Measurements from ENCODE around the gene RAB8A.

Gene RAB8A

GRCh38 chr19:16154557-16154956 lies 42.9 kb downstream of the RAB8A start:
- H3K4me3 ChIP-seq (replicated peaks in 1 of 2; ENCODE audit: low read depth in 2 of 2, low read length in 2 of 2), result no peak overlapping the region
- no peak for DNase-seq (ENCODE audit: low read depth in 2 of 2)

GRCh38 chr19:16155128-16155527 lies 43.4 kb downstream of the RAB8A start:
- H3K4me3 ChIP-seq (replicated peaks in 1 of 2; ENCODE audit: low read depth in 2 of 2, low read length in 2 of 2), result no peak overlapping the region
- DNase-seq (ENCODE audit: low read depth in 2 of 2), result no peak
- TF ChIP-seq CTCF (IDR thresholded peaks at IDR 0.05; ENCODE audit: low read depth, low read length), result no peak

More at GRCh38 chr19:16154557-16154956, 42.9 kb downstream of the RAB8A start:
- TF ChIP-seq CTCF (IDR thresholded peaks at IDR 0.05; ENCODE audit: low read depth, low read length), result no peak

- TF ChIP-seq CTCF (IDR thresholded peaks at IDR 0.05; ENCODE audit: low read depth, low read length), result no peak
- no peak overlapping the region for H3K4me3 ChIP-seq (replicated peaks in 1 of 2; ENCODE audit: low read depth in 2 of 2, low read length in 2 of 2)
- no peak for DNase-seq (ENCODE audit: low read depth in 2 of 2)
These were observed 45.2 kb downstream of the RAB8A start for GRCh38 chr19:16156904-16157303.

- no peak for TF ChIP-seq CTCF (IDR thresholded peaks at IDR 0.05; ENCODE audit: low read depth, low read length)
- no peak for DNase-seq (ENCODE audit: low read depth in 2 of 2)
- no peak overlapping the region for H3K4me3 ChIP-seq (replicated peaks in 1 of 2; ENCODE audit: low read depth in 2 of 2, low read length in 2 of 2)
These were observed 45.9 kb downstream of the RAB8A start for GRCh38 chr19:16157601-16158000.

- no peak for TF ChIP-seq CTCF (IDR thresholded peaks at IDR 0.05; ENCODE audit: low read depth, low read length)
- no peak for DNase-seq (ENCODE audit: low read depth in 2 of 2)
- no peak overlapping the region for H3K4me3 ChIP-seq (replicated peaks in 1 of 2; ENCODE audit: low read depth in 2 of 2, low read length in 2 of 2)
These were observed 48.0 kb downstream of the RAB8A start for GRCh38 chr19:16159655-16160054.

GRCh38 chr19:16160445-16160942 lies 48.8 kb downstream of the RAB8A start:
- DNase-seq (ENCODE audit: low read depth in 2 of 2), result no peak
- H3K4me3 ChIP-seq (replicated peaks in 1 of 2; ENCODE audit: low read depth in 2 of 2, low read length in 2 of 2), result no peak overlapping the region
- no peak for TF ChIP-seq CTCF (IDR thresholded peaks at IDR 0.05; ENCODE audit: low read depth, low read length)

- no peak for TF ChIP-seq CTCF (IDR thresholded peaks at IDR 0.05; ENCODE audit: low read depth, low read length)
- no peak overlapping the region for H3K4me3 ChIP-seq (replicated peaks in 1 of 2; ENCODE audit: low read depth in 2 of 2, low read length in 2 of 2)
- peak; percentile 29 to 77 for DNase-seq (ENCODE audit: low read depth in 2 of 2)
These were observed 49.4 kb downstream of the RAB8A start for GRCh38 chr19:16160943-16161560.

Measured in cardiac fibroblast (primary cell).